NCI-H82 (cell line): ENCODE data around the gene APOL1.

Experiments used
- DNase-seq: peaks from one replicate; lab custom pipeline; 2025; lab: John Stamatoyannopoulos, UW

The APOL1 gene

GRCh38 chr22:36291831-36292740 lies 39.2 kb downstream of the APOL1 start:
- DNase-seq, result no peak

- DNase-seq, result no peak
Observed at GRCh38 chr22:36292823-36293530, 40.0 kb downstream of the APOL1 start.

- DNase-seq, result no peak
Observed at GRCh38 chr22:36293606-36294292, 40.8 kb downstream of the APOL1 start.

GRCh38 chr22:36294293-36294620 lies 41.3 kb downstream of the APOL1 start:
- DNase-seq, result no peak

GRCh38 chr22:36294801-36295200 lies 41.9 kb downstream of the APOL1 start:
- no peak for DNase-seq

- DNase-seq, result no peak
Observed at GRCh38 chr22:36295247-36295646, 42.3 kb downstream of the APOL1 start.

GRCh38 chr22:36296690-36297089 lies 43.8 kb downstream of the APOL1 start:
- DNase-seq, result no peak

GRCh38 chr22:36297568-36297967 lies 44.6 kb downstream of the APOL1 start:
- DNase-seq, result no peak

- DNase-seq, result no peak
Observed at GRCh38 chr22:36298118-36298517, 45.2 kb downstream of the APOL1 start.

GRCh38 chr22:36298601-36299000 lies 45.7 kb downstream of the APOL1 start:
- DNase-seq, result no peak

GRCh38 chr22:36299295-36299694 lies 46.4 kb downstream of the APOL1 start:
- no peak for DNase-seq

GRCh38 chr22:36299911-36300310 lies 47.0 kb downstream of the APOL1 start:
- DNase-seq, result no peak

GRCh38 chr22:36300396-36301212 lies 47.7 kb downstream of the APOL1 start:
- DNase-seq, result no peak

- DNase-seq, result peak; percentile 68
Observed at GRCh38 chr22:36301384-36301828, 48.5 kb downstream of the APOL1 start.

- DNase-seq, result no peak
Observed at GRCh38 chr22:36301851-36302250, 48.9 kb downstream of the APOL1 start.

- no peak for DNase-seq
Observed at GRCh38 chr22:36302439-36303114, 49.6 kb downstream of the APOL1 start.

- DNase-seq, result no peak
Observed at GRCh38 chr22:36303115-36303467, 50.2 kb downstream of the APOL1 start.

GRCh38 chr22:36303874-36304273 lies 50.9 kb downstream of the APOL1 start:
- DNase-seq, result no peak

- DNase-seq, result no peak
Observed at GRCh38 chr22:36304429-36304828, 51.5 kb downstream of the APOL1 start.

GRCh38 chr22:36305813-36306212 lies 52.9 kb downstream of the APOL1 start:
- DNase-seq, result no peak

GRCh38 chr22:36306227-36306626 lies 53.3 kb downstream of the APOL1 start:
- DNase-seq, result no peak
